ENCODE measurements around the gene KMT5C. TPM values are rescaled to one million over a fixed set of nuclear protein-coding genes. Genes with fewer than 3 reads are reported as not detected.

The KMT5C gene
- total RNA-seq, 1 donor from 2014 or later: 68.4 TPM

GRCh38 chr19:55353803-55354697, 14.4 kb downstream of the KMT5C start:
- Mint-ChIP-seq H3K27ac (no peak overlapping the region), H3K4me3 (ENCODE audit: low read depth) (peak overlapping the region; percentile 42), H3K9me3 (ENCODE audit: low read depth) (no peaks in the 10 kb centered on the region), H3K27me3 (peaks cover 75% of the 10 kb centered on the region), H3K36me3 (ENCODE audit: insufficient read depth) (no peaks in the 10 kb centered on the region), H3K4me1 (ENCODE audit: low read depth) (no peaks in the 10 kb centered on the region)
- TF ChIP-seq, protein P1, sequence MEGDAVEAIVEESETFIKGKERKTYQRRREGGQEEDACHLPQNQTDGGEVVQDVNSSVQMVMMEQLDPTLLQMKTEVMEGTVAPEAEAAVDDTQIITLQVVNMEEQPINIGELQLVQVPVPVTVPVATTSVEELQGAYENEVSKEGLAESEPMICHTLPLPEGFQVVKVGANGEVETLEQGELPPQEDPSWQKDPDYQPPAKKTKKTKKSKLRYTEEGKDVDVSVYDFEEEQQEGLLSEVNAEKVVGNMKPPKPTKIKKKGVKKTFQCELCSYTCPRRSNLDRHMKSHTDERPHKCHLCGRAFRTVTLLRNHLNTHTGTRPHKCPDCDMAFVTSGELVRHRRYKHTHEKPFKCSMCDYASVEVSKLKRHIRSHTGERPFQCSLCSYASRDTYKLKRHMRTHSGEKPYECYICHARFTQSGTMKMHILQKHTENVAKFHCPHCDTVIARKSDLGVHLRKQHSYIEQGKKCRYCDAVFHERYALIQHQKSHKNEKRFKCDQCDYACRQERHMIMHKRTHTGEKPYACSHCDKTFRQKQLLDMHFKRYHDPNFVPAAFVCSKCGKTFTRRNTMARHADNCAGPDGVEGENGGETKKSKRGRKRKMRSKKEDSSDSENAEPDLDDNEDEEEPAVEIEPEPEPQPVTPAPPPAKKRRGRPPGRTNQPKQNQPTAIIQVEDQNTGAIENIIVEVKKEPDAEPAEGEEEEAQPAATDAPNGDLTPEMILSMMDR (IDR thresholded peaks at IDR 0.05; ENCODE audit: unreplicated experiment): no peak
- no peak for DNase-seq (ENCODE audit: low spot score, unreplicated experiment)

DNA sequence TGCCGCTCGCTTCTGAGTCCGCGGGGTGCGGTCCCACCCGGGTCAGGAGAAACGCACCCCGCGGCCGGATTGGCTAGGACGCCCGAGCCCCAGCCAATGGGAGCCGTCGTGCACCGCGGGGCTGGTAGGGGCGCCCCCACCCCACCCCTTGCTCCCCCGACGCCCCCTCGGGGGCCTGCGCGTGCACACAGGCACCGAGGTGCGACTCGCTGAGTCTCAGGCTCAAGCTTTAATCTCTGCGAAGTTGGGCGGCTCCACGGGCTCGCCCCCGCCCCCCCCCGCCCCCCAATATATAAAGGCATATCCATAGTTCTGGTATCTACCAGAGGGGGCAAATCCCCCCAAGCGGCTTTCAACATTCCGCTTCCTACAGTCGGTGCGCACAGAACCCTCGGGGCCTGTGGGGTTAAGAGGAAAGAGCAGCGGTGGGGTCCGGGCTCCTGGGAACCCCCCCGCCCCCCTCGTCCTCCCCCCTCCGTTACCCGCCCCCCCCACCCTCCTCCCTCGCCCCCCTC, 15.1 kb downstream of the KMT5C start, which contains the start of gene COX6B2:
Gene COX6B2, minus strand, starts transcription at position 22 of the 515 bp plus-strand sequence. CDS start 198 bp downstream, outside the sequence.
- peaks cover 78% of the 10 kb centered on the region for H3K27me3 Mint-ChIP-seq
- TF ChIP-seq, protein P1 (IDR thresholded peaks at IDR 0.05; ENCODE audit: unreplicated experiment): no peak

GRCh38 chr19:55355213-55355821, 15.6 kb downstream of the KMT5C start:
- Mint-ChIP-seq H3K27me3 (peaks cover 78% of the 10 kb centered on the region), H3K4me3 (ENCODE audit: low read depth) (no peak overlapping the region), H3K9me3 (ENCODE audit: low read depth) (no peaks in the 10 kb centered on the region), H3K27ac (no peak overlapping the region), H3K4me1 (ENCODE audit: low read depth) (no peaks in the 10 kb centered on the region), H3K36me3 (ENCODE audit: insufficient read depth) (no peaks in the 10 kb centered on the region)
- TF ChIP-seq, protein P1 (IDR thresholded peaks at IDR 0.05; ENCODE audit: unreplicated experiment): no peak
- no peak for DNase-seq (ENCODE audit: low spot score, unreplicated experiment)

More for the DNA sequence above, 15.1 kb downstream of the KMT5C start, which contains the start of gene COX6B2:
- Mint-ChIP-seq H3K4me1 (ENCODE audit: low read depth) (no peaks in the 10 kb centered on the region), H3K4me3 (ENCODE audit: low read depth) (peak within 1 kb of the TSS; percentile 42), H3K9me3 (ENCODE audit: low read depth) (no peaks in the 10 kb centered on the region), H3K36me3 (ENCODE audit: insufficient read depth) (no peaks in the 10 kb centered on the region), H3K27ac (no peak within 1 kb of the TSS)
- no peak for DNase-seq (ENCODE audit: low spot score, unreplicated experiment)

GRCh38 chr19:55358493-55358892, 18.8 kb downstream of the KMT5C start:
- H3K4me1 Mint-ChIP-seq (ENCODE audit: low read depth): no peaks in the 10 kb centered on the region
- H3K36me3 Mint-ChIP-seq (ENCODE audit: insufficient read depth): no peaks in the 10 kb centered on the region
- no peak overlapping the region for H3K27ac Mint-ChIP-seq
- H3K27me3 Mint-ChIP-seq: peaks cover 46% of the 10 kb centered on the region
- TF ChIP-seq, protein P1 (IDR thresholded peaks at IDR 0.05; ENCODE audit: unreplicated experiment): no peak
- H3K4me3 Mint-ChIP-seq (ENCODE audit: low read depth): no peak overlapping the region
- no peak for DNase-seq (ENCODE audit: low spot score, unreplicated experiment)
- H3K9me3 Mint-ChIP-seq (ENCODE audit: low read depth): no peaks in the 10 kb centered on the region

Measured in progenitor cell of endocrine pancreas (in vitro differentiated cells).